NT2/D1 (cell line): Measurements from ENCODE around the gene TRIM14.

Source experiments
- DNase-seq: peaks from one replicate; pipeline ENCODE4 v3.0.0-alpha.2; 2011; ENCODE audit warnings: low read depth, low spot score
- H3K27me3 ChIP-seq: 2 replicates; pipeline ENCODE4 v1.6.0; 2011; ENCODE audit warnings: mild to moderate bottlenecking; ENCODE audit not compliant: insufficient read length, insufficient read depth
- H3K36me3 ChIP-seq: 2 replicates; pipeline ENCODE4 v1.6.1; 2011; ENCODE audit warnings: mild to moderate bottlenecking, low read length, mixed read lengths; ENCODE audit not compliant: insufficient read depth, insufficient read length
- H3K4me1 ChIP-seq: 2 replicates; pipeline ENCODE4 v1.5.1; 2011; ENCODE audit not compliant: insufficient read depth, insufficient read length
- H3K4me3 ChIP-seq: 2 replicates; pipeline ENCODE4 v1.5.1; 2011; ENCODE audit warnings: low read depth; ENCODE audit not compliant: insufficient read length
- H3K9ac ChIP-seq: 2 replicates; pipeline ENCODE4 v1.6.0; 2011; ENCODE audit warnings: low read depth; ENCODE audit not compliant: insufficient read length
- H3K9me3 ChIP-seq: 2 replicates; pipeline ENCODE4 v1.5.1; 2011; ENCODE audit warnings: mild to moderate bottlenecking, low read length; ENCODE audit not compliant: insufficient read depth
- SUZ12 ChIP-seq: IDR thresholded peaks from 2 replicates; pipeline ENCODE4 v1.6.1; 2011; ENCODE audit not compliant: insufficient read length, insufficient read depth; ENCODE audit errors: extremely low read depth
- YY1 ChIP-seq: IDR thresholded peaks from 2 replicates; pipeline ENCODE4 v1.6.1; 2011; ENCODE audit not compliant: insufficient read length, insufficient read depth
- ZNF274 ChIP-seq: IDR thresholded peaks from 2 replicates; pipeline ENCODE4 v1.6.1; 2011; ENCODE audit warnings: mild to moderate bottlenecking, low read depth, low read length

The TRIM14 gene

DNA sequence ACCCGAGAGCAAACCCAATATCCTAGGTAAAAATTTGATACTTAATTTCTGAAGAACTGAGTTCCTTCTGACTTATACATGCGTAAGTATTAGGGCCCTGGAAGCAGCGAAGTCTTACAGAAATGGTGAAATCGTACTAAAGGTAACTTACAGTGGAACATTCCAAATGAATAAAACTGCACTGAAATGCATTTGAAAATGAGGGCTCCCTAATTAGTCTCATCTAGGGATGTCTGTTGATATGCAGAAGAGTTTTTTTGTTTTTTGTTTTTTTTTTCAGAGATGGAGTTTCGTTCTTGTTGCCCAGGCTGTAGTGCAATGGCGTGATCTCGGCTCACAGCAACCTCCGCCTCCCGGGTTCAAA, 72.9 kb downstream of the TRIM14 start:
- no peaks in the 10 kb centered on the region for H3K36me3 ChIP-seq
- H3K4me3 ChIP-seq: no peak overlapping the region
- H3K27me3 ChIP-seq: no peaks in the 10 kb centered on the region
- TF ChIP-seq ZNF274 (no peak), YY1 (no peak), SUZ12 (no peak)
- H3K9me3 ChIP-seq: no peaks in the 10 kb centered on the region
- no peaks in the 10 kb centered on the region for H3K4me1 ChIP-seq
- H3K9ac ChIP-seq: no peak overlapping the region
- no peak for DNase-seq

DNA sequence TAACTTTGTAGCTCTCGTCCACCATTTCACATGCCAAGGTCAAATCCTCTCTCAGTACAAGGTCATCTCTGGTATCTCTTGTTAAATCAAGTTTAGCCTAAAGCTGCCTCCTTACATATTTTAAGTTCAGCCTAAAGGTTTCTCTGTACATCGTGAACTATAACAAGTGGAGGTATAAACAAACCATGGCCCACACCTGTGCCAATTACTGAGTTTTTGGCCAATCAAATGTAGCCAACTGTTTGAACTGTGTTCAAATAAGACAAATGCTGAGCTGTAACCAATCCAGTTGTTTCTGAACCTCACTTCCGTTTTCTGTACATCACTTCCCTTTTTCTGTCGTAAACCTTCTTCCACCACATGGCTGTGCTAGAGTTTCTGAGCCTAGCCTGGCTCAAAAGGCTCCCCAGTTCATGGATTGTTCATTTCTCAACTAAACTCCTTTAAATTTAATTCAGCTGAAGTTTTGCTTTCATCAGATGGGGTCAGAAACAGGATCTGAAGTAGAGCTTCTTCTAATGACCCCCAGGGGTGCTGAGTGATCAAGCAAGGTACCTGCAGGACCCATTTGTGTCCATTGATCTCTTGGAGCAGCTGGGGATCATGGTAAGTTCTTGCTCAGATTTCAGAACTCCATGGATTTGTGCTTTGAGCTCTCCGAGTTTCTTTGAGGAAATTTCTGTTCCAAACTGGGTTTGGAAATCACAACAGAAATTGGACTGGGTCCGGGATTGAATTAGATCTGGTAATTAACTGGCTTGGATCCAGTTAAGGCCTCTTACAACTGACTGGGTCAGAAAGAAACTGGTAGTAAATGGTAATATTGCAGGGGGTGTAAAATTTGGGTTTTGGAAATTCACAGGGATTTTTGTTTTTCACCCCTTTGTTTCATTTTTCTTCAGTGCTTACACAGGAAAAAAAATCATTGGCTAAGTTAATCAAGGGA, 73.5 kb downstream of the TRIM14 start:
- H3K27me3 ChIP-seq: no peaks in the 10 kb centered on the region
- no peak for DNase-seq
- H3K9me3 ChIP-seq: no peaks in the 10 kb centered on the region
- TF ChIP-seq ZNF274 (no peak), YY1 (no peak), SUZ12 (no peak)
- H3K9ac ChIP-seq: no peak overlapping the region
- no peaks in the 10 kb centered on the region for H3K4me1 ChIP-seq
- no peak overlapping the region for H3K4me3 ChIP-seq
- H3K36me3 ChIP-seq: no peaks in the 10 kb centered on the region

- Histone ChIP-seq H3K4me3 (no peak overlapping the region), H3K9me3 (no peaks in the 10 kb centered on the region)
Observed at GRCh38 chr9:98043915-98044314, 75.1 kb downstream of the TRIM14 start.

GRCh38 chr9:98040212-98040611, 78.8 kb downstream of the TRIM14 start:
- DNase-seq: no peak
- TF ChIP-seq YY1 (no peak), ZNF274 (no peak), SUZ12 (no peak)
- no peak overlapping the region for H3K9ac ChIP-seq
- no peaks in the 10 kb centered on the region for H3K36me3 ChIP-seq
- H3K4me1 ChIP-seq: no peaks in the 10 kb centered on the region
- no peak overlapping the region for H3K4me3 ChIP-seq
- H3K9me3 ChIP-seq: no peaks in the 10 kb centered on the region
- H3K27me3 ChIP-seq: no peaks in the 10 kb centered on the region

More at GRCh38 chr9:98043915-98044314, 75.1 kb downstream of the TRIM14 start:
- no peaks in the 10 kb centered on the region for H3K4me1 ChIP-seq
- no peaks in the 10 kb centered on the region for H3K27me3 ChIP-seq
- no peak overlapping the region for H3K9ac ChIP-seq
- H3K36me3 ChIP-seq: no peaks in the 10 kb centered on the region
- DNase-seq: no peak
- TF ChIP-seq ZNF274: no peak
- no peak for TF ChIP-seq SUZ12
- no peak for TF ChIP-seq YY1

- Histone ChIP-seq H3K36me3 (no peaks in the 10 kb centered on the region), H3K4me1 (no peaks in the 10 kb centered on the region), H3K9me3 (no peaks in the 10 kb centered on the region), H3K4me3 (no peak overlapping the region), H3K9ac (no peak overlapping the region), H3K27me3 (no peaks in the 10 kb centered on the region)
- no peak for TF ChIP-seq ZNF274
- TF ChIP-seq SUZ12: no peak
- no peak for TF ChIP-seq YY1
- DNase-seq: no peak
Observed at GRCh38 chr9:98039607-98040017, 79.4 kb downstream of the TRIM14 start.

DNA sequence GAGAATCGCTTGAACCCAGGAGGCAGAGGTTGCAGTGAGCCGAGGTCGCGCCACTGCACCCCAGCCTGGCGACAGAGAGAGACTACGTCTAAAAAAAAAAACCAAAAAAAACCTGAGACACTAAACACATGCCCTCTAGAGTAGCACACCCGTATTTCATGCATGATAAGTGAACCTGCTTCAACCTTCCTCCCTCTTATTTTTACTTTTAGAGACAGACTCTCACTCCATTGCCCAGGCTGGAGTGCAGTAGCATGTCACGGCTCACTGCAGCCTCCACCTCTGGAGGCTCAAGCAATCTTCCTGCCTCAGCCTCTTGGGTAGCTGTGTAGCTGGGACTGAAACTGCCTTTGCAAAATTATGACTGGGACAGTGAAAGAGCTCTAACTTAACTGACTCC, 80.1 kb downstream of the TRIM14 start:
- no peaks in the 10 kb centered on the region for H3K27me3 ChIP-seq
- TF ChIP-seq ZNF274: no peak
- TF ChIP-seq SUZ12: no peak
- no peak for TF ChIP-seq YY1

GRCh38 chr9:98037357-98037756, 81.7 kb downstream of the TRIM14 start:
- Histone ChIP-seq H3K4me1 (no peaks in the 10 kb centered on the region), H3K9me3 (no peaks in the 10 kb centered on the region), H3K9ac (no peak overlapping the region), H3K36me3 (no peaks in the 10 kb centered on the region), H3K4me3 (no peak overlapping the region), H3K27me3 (no peaks in the 10 kb centered on the region)
- DNase-seq: no peak
- TF ChIP-seq YY1: no peak
- no peak for TF ChIP-seq SUZ12
- TF ChIP-seq ZNF274: no peak

More for the DNA sequence above, 80.1 kb downstream of the TRIM14 start:
- H3K9ac ChIP-seq: no peak overlapping the region
- no peaks in the 10 kb centered on the region for H3K9me3 ChIP-seq
- no peak overlapping the region for H3K4me3 ChIP-seq
- H3K36me3 ChIP-seq: no peaks in the 10 kb centered on the region
- H3K4me1 ChIP-seq: no peaks in the 10 kb centered on the region
- DNase-seq: no peak
